Measurements from ENCODE around the gene MR1. TPM values are rescaled to one million over a fixed set of nuclear protein-coding genes. Genes with fewer than 3 reads are reported as not detected.
"Not testable (repeated sequence)": the region's sequence is repeated elsewhere in the genome, so short reads cannot be mapped to it uniquely, and the experiment has no call there.

Gene MR1
- total RNA-seq, 2 experiments from 2014 or later = 16.2 to 18.1 TPM

DNA sequence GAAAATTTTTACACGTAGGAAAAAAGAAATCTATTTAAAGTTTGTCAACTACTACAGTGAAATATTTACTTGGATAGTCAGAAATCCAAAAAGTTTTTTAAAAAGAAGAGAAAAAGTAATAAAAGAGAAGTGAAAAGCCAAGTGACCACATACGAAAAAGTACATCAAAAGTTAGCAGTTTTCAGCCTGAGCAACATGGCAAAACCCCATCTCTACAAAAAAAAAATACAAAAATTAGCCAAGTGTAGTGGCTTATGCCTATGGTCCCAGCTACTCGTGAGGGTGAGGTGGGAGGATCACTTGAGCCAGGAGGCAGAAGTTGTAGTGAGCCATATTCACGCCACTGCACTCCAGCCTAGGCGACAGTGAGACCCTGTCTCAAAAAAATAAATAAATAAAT lies 5.2 kb upstream of the MR1 start:
- TF ChIP-seq, protein P1, sequence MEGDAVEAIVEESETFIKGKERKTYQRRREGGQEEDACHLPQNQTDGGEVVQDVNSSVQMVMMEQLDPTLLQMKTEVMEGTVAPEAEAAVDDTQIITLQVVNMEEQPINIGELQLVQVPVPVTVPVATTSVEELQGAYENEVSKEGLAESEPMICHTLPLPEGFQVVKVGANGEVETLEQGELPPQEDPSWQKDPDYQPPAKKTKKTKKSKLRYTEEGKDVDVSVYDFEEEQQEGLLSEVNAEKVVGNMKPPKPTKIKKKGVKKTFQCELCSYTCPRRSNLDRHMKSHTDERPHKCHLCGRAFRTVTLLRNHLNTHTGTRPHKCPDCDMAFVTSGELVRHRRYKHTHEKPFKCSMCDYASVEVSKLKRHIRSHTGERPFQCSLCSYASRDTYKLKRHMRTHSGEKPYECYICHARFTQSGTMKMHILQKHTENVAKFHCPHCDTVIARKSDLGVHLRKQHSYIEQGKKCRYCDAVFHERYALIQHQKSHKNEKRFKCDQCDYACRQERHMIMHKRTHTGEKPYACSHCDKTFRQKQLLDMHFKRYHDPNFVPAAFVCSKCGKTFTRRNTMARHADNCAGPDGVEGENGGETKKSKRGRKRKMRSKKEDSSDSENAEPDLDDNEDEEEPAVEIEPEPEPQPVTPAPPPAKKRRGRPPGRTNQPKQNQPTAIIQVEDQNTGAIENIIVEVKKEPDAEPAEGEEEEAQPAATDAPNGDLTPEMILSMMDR (IDR thresholded peaks at IDR 0.05) = no peak
- Histone ChIP-seq H3K4me3 (ENCODE audit: low read length) (no peak overlapping the region), H3K4me1 (ENCODE audit: insufficient read depth, low read length) (peaks cover 14% of the 10 kb centered on the region), H3K27ac (ENCODE audit: low read depth in 1 of 2, low read length in 2 of 2) (no peak overlapping the region), H3K36me3 (ENCODE audit: insufficient read depth, low read length) (no peaks in the 10 kb centered on the region), H3K27me3 (ENCODE audit: control insufficient read depth in 1 of 2, insufficient read depth in 2 of 2, low read length in 2 of 2) (no peaks in the 10 kb centered on the region), H3K9me3 (ENCODE audit: control insufficient read depth in 1 of 2, insufficient read depth in 1 of 2, low read length in 2 of 2) (no peaks in the 10 kb centered on the region)
- no peak overlapping the region for H3K27ac Mint-ChIP-seq
- peaks cover 7% of the 10 kb centered on the region for H3K27me3 Mint-ChIP-seq
- no peaks in the 10 kb centered on the region for H3K9me3 Mint-ChIP-seq
- CTCF ChIA-PET = interaction anchor here (0.6 kb wide), 1 partner anchor 10 kb away, joined by 5 read pairs; no protein-coding TSS in a partner anchor
- H3K4me3 Mint-ChIP-seq = no peak overlapping the region
- intact Hi-C loops (cut with DNase I, micrococcal nuclease) = loop anchor here in 1 of 2 experiments (10.0 kb wide), 3 partner anchors 874 to 1154 kb away; partner anchors contain the start of genes QSOX1 and TOR1AIP2
- H3K4me1 Mint-ChIP-seq (ENCODE audit: low read depth) = peaks cover 14% of the 10 kb centered on the region
- POLR2A ChIA-PET = no interaction called here
- DNase-seq (no peak), ATAC-seq (ENCODE audit: poor library complexity) (no peak)
- no peaks in the 10 kb centered on the region for H3K36me3 Mint-ChIP-seq (ENCODE audit: low read depth)

DNA sequence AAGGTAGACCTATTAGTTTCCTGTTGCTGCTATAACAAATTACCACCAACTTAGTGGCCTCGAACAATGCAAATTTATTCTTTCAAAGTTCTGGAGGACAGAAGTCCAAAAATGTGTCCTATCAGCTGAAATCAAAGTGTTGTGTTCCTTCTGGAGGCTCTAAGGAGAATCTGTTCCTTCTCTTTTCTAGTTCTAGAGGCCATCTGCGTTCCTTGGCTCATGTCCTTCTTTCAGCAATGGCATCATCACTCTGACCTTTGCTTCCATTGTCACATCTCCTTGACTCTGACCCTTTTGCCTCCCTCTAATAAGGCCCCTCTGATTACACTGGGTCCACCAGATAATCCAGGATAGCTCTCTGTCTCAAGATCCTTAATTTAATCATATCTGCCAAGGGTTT lies 1.2 kb upstream of the MR1 start:
- H3K27ac ChIP-seq (ENCODE audit: low read depth in 1 of 2, low read length in 2 of 2) = peak overlapping the region; percentile 87 to 97
- no peaks in the 10 kb centered on the region for H3K27me3 ChIP-seq (ENCODE audit: control insufficient read depth in 1 of 2, insufficient read depth in 2 of 2, low read length in 2 of 2)
- POLR2A ChIA-PET = interaction anchor here (0.5 to 4.1 kb wide), 13 partner anchors 9 to 117 kb away, joined by 3 to 52 read pairs (median 4); partner anchors contain the start of genes IER5 and STX6
- CTCF ChIA-PET = interaction anchor here (1.4 kb wide), 1 partner anchor 110 kb away, joined by 6 read pairs; no protein-coding TSS in a partner anchor
- intact Hi-C loops (cut with DNase I, micrococcal nuclease) = loop anchor here in 1 of 2 experiments (2.0 kb wide), 1 partner anchor 56 kb away; the partner anchor contains the start of gene IER5
- no peak for ATAC-seq (ENCODE audit: poor library complexity)
- peak overlapping the region; percentile 92 for H3K27ac Mint-ChIP-seq
- peaks cover 51% of the 10 kb centered on the region for H3K4me1 Mint-ChIP-seq (ENCODE audit: low read depth)
- peaks cover 10% of the 10 kb centered on the region for H3K36me3 Mint-ChIP-seq (ENCODE audit: low read depth)
- TF ChIP-seq, protein P1 (IDR thresholded peaks at IDR 0.05) = no peak
- H3K4me3 ChIP-seq (ENCODE audit: low read length) = no peak overlapping the region
- H3K27me3 Mint-ChIP-seq = no peaks in the 10 kb centered on the region
- H3K4me1 ChIP-seq (ENCODE audit: insufficient read depth, low read length) = peaks cover 38% of the 10 kb centered on the region
- H3K4me3 Mint-ChIP-seq = peak overlapping the region; percentile 54
- no peaks in the 10 kb centered on the region for H3K9me3 ChIP-seq (ENCODE audit: control insufficient read depth in 1 of 2, insufficient read depth in 1 of 2, low read length in 2 of 2)
- no peak for DNase-seq
- H3K36me3 ChIP-seq (ENCODE audit: insufficient read depth, low read length) = no peaks in the 10 kb centered on the region
- H3K9me3 Mint-ChIP-seq = no peaks in the 10 kb centered on the region

DNA sequence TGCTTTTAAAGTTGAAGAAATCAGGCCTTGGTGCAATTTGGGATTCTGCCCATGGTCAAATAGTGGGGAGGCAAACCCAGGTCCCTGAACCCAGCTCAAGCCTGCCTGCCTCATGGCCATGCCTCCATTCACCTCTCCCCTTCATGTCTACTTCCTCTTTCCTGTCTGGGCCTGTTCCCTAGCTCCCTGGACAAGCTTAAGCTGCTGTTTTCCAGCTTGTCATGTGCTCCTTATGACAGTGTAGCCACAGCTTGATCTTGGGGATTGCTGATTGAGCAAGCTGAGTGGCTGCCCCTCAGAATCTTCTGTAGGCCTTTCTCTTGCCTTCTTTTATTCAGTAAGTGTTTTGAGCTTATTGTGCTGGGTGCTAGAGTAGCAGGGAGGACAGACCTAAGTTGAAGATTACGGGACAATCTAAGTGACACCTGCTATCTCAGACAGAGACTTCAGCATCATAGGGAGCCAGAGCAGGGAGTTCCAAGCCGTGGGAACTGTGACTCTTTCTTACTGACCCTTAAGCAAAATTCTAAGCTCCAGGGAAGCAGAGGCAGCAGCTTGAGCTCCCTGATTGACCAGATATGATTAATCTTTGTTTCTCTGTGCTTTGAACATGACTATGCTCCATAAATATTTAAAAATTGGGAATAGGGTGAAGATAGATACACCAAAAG lies 520 bp upstream of the MR1 start:
- no peaks in the 10 kb centered on the region for H3K9me3 ChIP-seq (ENCODE audit: control insufficient read depth in 1 of 2, insufficient read depth in 1 of 2, low read length in 2 of 2)
- peak; percentile 28 for ATAC-seq (ENCODE audit: poor library complexity)
- H3K4me1 ChIP-seq (ENCODE audit: insufficient read depth, low read length) = peaks cover 40% of the 10 kb centered on the region
- TF ChIP-seq, protein P1 (IDR thresholded peaks at IDR 0.05) = no peak
- H3K36me3 ChIP-seq (ENCODE audit: insufficient read depth, low read length) = peaks cover 7% of the 10 kb centered on the region
- Mint-ChIP-seq H3K27ac (peak overlapping the region; percentile 92), H3K4me3 (peak overlapping the region; percentile 97), H3K9me3 (no peaks in the 10 kb centered on the region), H3K27me3 (no peaks in the 10 kb centered on the region), H3K4me1 (ENCODE audit: low read depth) (peaks cover 58% of the 10 kb centered on the region), H3K36me3 (ENCODE audit: low read depth) (peaks cover 17% of the 10 kb centered on the region)
- intact Hi-C loops (cut with DNase I, micrococcal nuclease) = loop anchor here (1.0 to 2.0 kb wide), 3 partner anchors 9 to 56 kb away; partner anchors contain the start of genes IER5 (in 1 of the 2) and STX6 (in 1 of the 2)
- peak in 6 of 14 experiments; percentile 29 to 65 (median 39) for DNase-seq
- peak overlapping the region; percentile 78 for H3K4me3 ChIP-seq (ENCODE audit: low read length)
- POLR2A ChIA-PET = interaction anchor here (0.5 to 4.1 kb wide), 19 partner anchors 9 to 1151 kb away, joined by 3 to 52 read pairs (median 4); partner anchors contain the start of genes ACBD6, IER5, STX6 and TOR1AIP1
- CTCF ChIA-PET = interaction anchor here (0.6 to 1.4 kb wide), 3 partner anchors 15 to 125 kb away, joined by 3 to 6 read pairs (median 3); no protein-coding TSS in a partner anchor
- peak overlapping the region; percentile 87 to 97 for H3K27ac ChIP-seq (ENCODE audit: low read depth in 1 of 2, low read length in 2 of 2)
- no peaks in the 10 kb centered on the region for H3K27me3 ChIP-seq (ENCODE audit: control insufficient read depth in 1 of 2, insufficient read depth in 2 of 2, low read length in 2 of 2)

DNA sequence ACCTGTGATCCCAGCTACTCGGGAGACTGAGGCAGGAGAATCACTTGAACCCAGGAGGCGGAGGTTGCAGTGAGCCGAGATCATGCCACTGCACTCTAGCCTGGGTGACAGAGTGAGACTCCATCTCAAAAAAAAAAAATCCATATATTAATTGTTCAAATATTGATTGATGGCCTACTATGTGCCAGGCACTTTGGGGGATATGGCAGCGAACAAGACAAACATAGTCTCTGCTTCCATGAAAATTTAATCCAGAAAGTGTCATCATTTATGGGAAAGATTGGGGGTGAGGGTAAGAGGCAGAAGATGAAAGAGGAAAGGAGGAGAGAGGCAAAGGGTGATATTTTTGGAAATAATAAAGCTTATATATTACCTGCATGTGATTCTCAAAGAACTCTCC lies 1.4 kb downstream of the MR1 start:
- ChIA-PET POLR2A (interaction anchor here (0.7 to 4.1 kb wide), 4 partner anchors 11 to 131 kb away, joined by 3 to 52 read pairs (median 24); partner anchors contain the start of genes IER5 and STX6), CTCF (interaction anchor here (0.9 to 4.6 kb wide), 2 partner anchors 106 to 390 kb away, joined by 3 to 48 read pairs; no protein-coding TSS in a partner anchor)
- peak overlapping the region; percentile 78 for H3K4me3 ChIP-seq (ENCODE audit: low read length)
- H3K36me3 Mint-ChIP-seq (ENCODE audit: low read depth) = peaks cover 31% of the 10 kb centered on the region
- peak overlapping the region; percentile 97 for H3K4me3 Mint-ChIP-seq
- H3K27ac ChIP-seq (ENCODE audit: low read depth in 1 of 2, low read length in 2 of 2); ATAC-seq (ENCODE audit: poor library complexity); DNase-seq; H3K27me3 ChIP-seq (ENCODE audit: control insufficient read depth in 1 of 2, insufficient read depth in 2 of 2, low read length in 2 of 2); intact Hi-C loops (cut with DNase I, micrococcal nuclease); H3K9me3 Mint-ChIP-seq; H3K9me3 ChIP-seq (ENCODE audit: control insufficient read depth in 1 of 2, insufficient read depth in 1 of 2, low read length in 2 of 2); H3K27me3 Mint-ChIP-seq: not testable (repeated sequence)
- H3K4me1 ChIP-seq (ENCODE audit: insufficient read depth, low read length) = peaks cover 53% of the 10 kb centered on the region
- peak overlapping the region; percentile 29 for H3K27ac Mint-ChIP-seq
- peaks cover 16% of the 10 kb centered on the region for H3K36me3 ChIP-seq (ENCODE audit: insufficient read depth, low read length)
- H3K4me1 Mint-ChIP-seq (ENCODE audit: low read depth) = peaks cover 75% of the 10 kb centered on the region
